DMS153 (cell line): ENCODE results near the gene COL4A1.
A peak's percentile ranks its signal among the peaks of the same experiment; 100 is the strongest.

Experiments
- DNase-seq: peaks from one replicate; lab custom pipeline; 2025; lab: John Stamatoyannopoulos, UW

Gene COL4A1

GRCh38 chr13:110217811-110218210 is 89.1 kb downstream of the COL4A1 start:
- DNase-seq, result no peak

- no peak for DNase-seq
These were observed 89.9 kb downstream of the COL4A1 start for GRCh38 chr13:110217085-110217484.

- no peak for DNase-seq
These were observed 90.4 kb downstream of the COL4A1 start for GRCh38 chr13:110216398-110217041.

GRCh38 chr13:110216006-110216397 is 91.0 kb downstream of the COL4A1 start:
- DNase-seq, result no peak

- DNase-seq, result no peak
These were observed 91.4 kb downstream of the COL4A1 start for GRCh38 chr13:110215606-110216005.

- no peak for DNase-seq
These were observed 92.3 kb downstream of the COL4A1 start for GRCh38 chr13:110214637-110215036.

- no peak for DNase-seq
These were observed 93.4 kb downstream of the COL4A1 start for GRCh38 chr13:110213461-110214074.

- no peak for DNase-seq
These were observed 94.4 kb downstream of the COL4A1 start for GRCh38 chr13:110212529-110212928.

- no peak for DNase-seq
These were observed 95.2 kb downstream of the COL4A1 start for GRCh38 chr13:110211735-110212134.

GRCh38 chr13:110211046-110211445 is 95.9 kb downstream of the COL4A1 start:
- DNase-seq, result no peak

GRCh38 chr13:110210604-110210985 is 96.4 kb downstream of the COL4A1 start:
- no peak for DNase-seq

- DNase-seq, result peak; percentile 78
These were observed 96.9 kb downstream of the COL4A1 start for GRCh38 chr13:110209950-110210603.

- DNase-seq, result no peak
These were observed 98.8 kb downstream of the COL4A1 start for GRCh38 chr13:110208116-110208515.

GRCh38 chr13:110206996-110207395 is 100.0 kb downstream of the COL4A1 start:
- no peak for DNase-seq

GRCh38 chr13:110206185-110206584 is 100.8 kb downstream of the COL4A1 start:
- no peak for DNase-seq

GRCh38 chr13:110201114-110201513 is 105.8 kb downstream of the COL4A1 start:
- no peak for DNase-seq

GRCh38 chr13:110200276-110200870 is 106.6 kb downstream of the COL4A1 start:
- DNase-seq, result no peak

GRCh38 chr13:110199046-110199831 is 107.7 kb downstream of the COL4A1 start:
- DNase-seq, result no peak

- DNase-seq, result no peak
These were observed 109.5 kb downstream of the COL4A1 start for GRCh38 chr13:110197471-110197870.

GRCh38 chr13:110197026-110197425 is 109.9 kb downstream of the COL4A1 start:
- DNase-seq, result no peak

- no peak for DNase-seq
These were observed 111.1 kb downstream of the COL4A1 start for GRCh38 chr13:110195547-110196485.
